WTC11 (cell line): ENCODE data around the gene SYCP2. TPM values are rescaled to one million over a fixed set of nuclear protein-coding genes. Genes with fewer than 3 reads are reported as not detected.

Source experiments
- ATAC-seq: fragments of 200-7000 bp; cut with Tn5 transposase; 2 replicates; pipeline ENCODE4 v1.10.0; 2021; ENCODE audit warnings: mild to moderate bottlenecking, moderate library complexity
- CTCF ChIA-PET: fragments of 300-600 bp; sonication (Branson Sonifier 250); formaldehyde crosslinking; loops from one replicate; lab custom pipeline; 2021; ENCODE audit warnings: antibody characterized with exemption; lab: Charles Lee
- POLR2A ChIA-PET: fragments of 350-600 bp; sonication (Branson Sonifier 250); formaldehyde crosslinking; loops from one replicate; lab custom pipeline; 2021; ENCODE audit warnings: antibody characterized with exemption; lab: Charles Lee
- DNase-seq: peaks from one replicate; pipeline ENCODE4 v3.0.0; 2021; ENCODE audit warnings: low spot score
- H3K27ac Mint-ChIP-seq: 2 replicates; pipeline ENCODE4 v1.8.0; 2021; ENCODE audit warnings: mixed read lengths
- H3K27me3 Mint-ChIP-seq: 2 replicates; pipeline ENCODE4 v1.8.0; 2021; ENCODE audit warnings: low read depth, mild to moderate bottlenecking, moderate library complexity, mixed read lengths
- H3K36me3 Mint-ChIP-seq: 2 replicates; pipeline ENCODE4 v1.8.0; 2021; ENCODE audit warnings: mixed read lengths
- H3K4me1 Mint-ChIP-seq: 2 replicates; pipeline ENCODE4 v1.8.0; 2022; ENCODE audit warnings: mixed read lengths
- H3K4me3 Mint-ChIP-seq: 2 replicates; pipeline ENCODE4 v1.8.0; 2021; ENCODE audit warnings: mild to moderate bottlenecking, moderate library complexity, mixed read lengths
- H3K9me3 Mint-ChIP-seq: 2 replicates; pipeline ENCODE4 v1.8.0; 2021; ENCODE audit warnings: mixed read lengths
- ARID4B ChIP-seq: sonication (generic); formaldehyde crosslinking; IDR thresholded peaks from 2 replicates; pipeline ENCODE4 v1.8.0; 2023; ENCODE audit warnings: missing genetic modification reagents, mild to moderate bottlenecking, borderline replicate concordance
- JUN ChIP-seq: sonication (generic); formaldehyde crosslinking; IDR thresholded peaks from 2 replicates; pipeline ENCODE4 v1.8.0; 2023; ENCODE audit warnings: mild to moderate bottlenecking, missing genetic modification reagents
- MXD4 ChIP-seq: fragments of 250-450 bp; sonication (Bioruptor Pico); IDR thresholded peaks from 2 replicates; pipeline ENCODE4 v1.8.0; 2021; ENCODE audit warnings: mild to moderate bottlenecking, moderate library complexity, borderline replicate concordance
- MYBL2 ChIP-seq: sonication (generic); formaldehyde crosslinking; IDR thresholded peaks from 2 replicates; pipeline ENCODE4 v1.8.1; 2023; ENCODE audit warnings: mild to moderate bottlenecking, moderate library complexity, missing genetic modification reagents
- NFATC4 ChIP-seq: fragments of 250-450 bp; sonication (Bioruptor Pico); IDR thresholded peaks from 2 replicates; pipeline ENCODE4 v1.9.0; 2021; ENCODE audit warnings: mild to moderate bottlenecking
- NR1H2 ChIP-seq: sonication (generic); formaldehyde crosslinking; IDR thresholded peaks from 2 replicates; pipeline ENCODE4 v1.9.0; 2021; ENCODE audit warnings: mild to moderate bottlenecking, moderate library complexity, missing genetic modification reagents
- PRDM15 ChIP-seq: sonication (generic); formaldehyde crosslinking; IDR thresholded peaks from 2 replicates; pipeline ENCODE4 v1.8.0; 2022; ENCODE audit warnings: missing genetic modification reagents
- SMAD4 ChIP-seq: sonication (generic); formaldehyde crosslinking; IDR thresholded peaks from 2 replicates; pipeline ENCODE4 v1.8.0; 2022; ENCODE audit warnings: mild to moderate bottlenecking, missing genetic modification reagents
- SP1 ChIP-seq: sonication (generic); formaldehyde crosslinking; conservative IDR thresholded peaks from 2 replicates; pipeline ENCODE4 v1.8.1; 2022; ENCODE audit warnings: missing genetic modification reagents
- ZBTB21 ChIP-seq: sonication (generic); formaldehyde crosslinking; IDR thresholded peaks from 2 replicates; pipeline ENCODE4 v1.8.1; 2023; ENCODE audit warnings: mild to moderate bottlenecking, missing genetic modification reagents, borderline replicate concordance
- ZNF219 ChIP-seq: sonication (generic); formaldehyde crosslinking; IDR thresholded peaks from 2 replicates; pipeline ENCODE4 v1.8.0; 2023; ENCODE audit warnings: missing genetic modification reagents, mild to moderate bottlenecking, borderline replicate concordance
- ZNF263 ChIP-seq: sonication (generic); formaldehyde crosslinking; IDR thresholded peaks from 2 replicates; pipeline ENCODE4 v1.8.1; 2022; ENCODE audit warnings: low read depth, mild to moderate bottlenecking, moderate library complexity, missing genetic modification reagents
- total RNA-seq: library from RNA; stranded (reverse); gene quantifications from 3 replicates; pipeline ENCODE4 v1.2.3, GENCODE V29; 2021
- TF ChIP-seq, protein P1 (sequence below): sonication (generic); formaldehyde crosslinking; IDR thresholded peaks from 2 replicates; pipeline ENCODE4 v1.8.0; 2022; ENCODE audit warnings: mild to moderate bottlenecking, missing genetic modification reagents
- TF ChIP-seq, protein P2 (sequence below): fragments of 200-600 bp; IDR thresholded peaks from 2 replicates; pipeline ENCODE4 v1.8.0; 2022; ENCODE audit warnings: antibody characterized with exemption
- TF ChIP-seq, protein P3 (sequence below): fragments of 250-450 bp; sonication (Bioruptor Pico); IDR thresholded peaks from 2 replicates; pipeline ENCODE4 v1.9.0; 2021; ENCODE audit warnings: mild to moderate bottlenecking

The SYCP2 gene
- total RNA-seq, 1 experiment from 2014 or later: 0.31 TPM

- ChIA-PET CTCF (interaction anchor here (1.3 to 3.7 kb wide), 3 partner anchors 10 to 112 kb away, joined by 5 to 37 read pairs (median 12); partner anchors contain the start of gene SYCP2), POLR2A (no interaction called here)
- peaks cover 8% of the 10 kb centered on the region for H3K36me3 Mint-ChIP-seq
- H3K4me1 Mint-ChIP-seq: peaks cover 16% of the 10 kb centered on the region
- no peaks in the 10 kb centered on the region for H3K9me3 Mint-ChIP-seq
- DNase-seq (no peak), ATAC-seq (no peak)
- TF ChIP-seq NFATC4 (CRISPR knock-in tag) (no peak), NR1H2 (CRISPR knock-in tag) (no peak), JUN (no peak), ZNF219 (CRISPR knock-in tag) (no peak), ZNF263 (CRISPR knock-in tag) (no peak), MYBL2 (CRISPR knock-in tag) (no peak), MXD4 (CRISPR knock-in tag) (no peak), ZBTB21 (CRISPR knock-in tag) (no peak), SMAD4 (CRISPR knock-in tag) (no peak), ARID4B (CRISPR knock-in tag) (no peak), PRDM15 (CRISPR knock-in tag) (no peak), SP1 (CRISPR knock-in tag) (no peak)
- TF ChIP-seq, protein P1, sequence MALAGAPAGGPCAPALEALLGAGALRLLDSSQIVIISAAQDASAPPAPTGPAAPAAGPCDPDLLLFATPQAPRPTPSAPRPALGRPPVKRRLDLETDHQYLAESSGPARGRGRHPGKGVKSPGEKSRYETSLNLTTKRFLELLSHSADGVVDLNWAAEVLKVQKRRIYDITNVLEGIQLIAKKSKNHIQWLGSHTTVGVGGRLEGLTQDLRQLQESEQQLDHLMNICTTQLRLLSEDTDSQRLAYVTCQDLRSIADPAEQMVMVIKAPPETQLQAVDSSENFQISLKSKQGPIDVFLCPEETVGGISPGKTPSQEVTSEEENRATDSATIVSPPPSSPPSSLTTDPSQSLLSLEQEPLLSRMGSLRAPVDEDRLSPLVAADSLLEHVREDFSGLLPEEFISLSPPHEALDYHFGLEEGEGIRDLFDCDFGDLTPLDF: no peak
- TF ChIP-seq, protein P2, sequence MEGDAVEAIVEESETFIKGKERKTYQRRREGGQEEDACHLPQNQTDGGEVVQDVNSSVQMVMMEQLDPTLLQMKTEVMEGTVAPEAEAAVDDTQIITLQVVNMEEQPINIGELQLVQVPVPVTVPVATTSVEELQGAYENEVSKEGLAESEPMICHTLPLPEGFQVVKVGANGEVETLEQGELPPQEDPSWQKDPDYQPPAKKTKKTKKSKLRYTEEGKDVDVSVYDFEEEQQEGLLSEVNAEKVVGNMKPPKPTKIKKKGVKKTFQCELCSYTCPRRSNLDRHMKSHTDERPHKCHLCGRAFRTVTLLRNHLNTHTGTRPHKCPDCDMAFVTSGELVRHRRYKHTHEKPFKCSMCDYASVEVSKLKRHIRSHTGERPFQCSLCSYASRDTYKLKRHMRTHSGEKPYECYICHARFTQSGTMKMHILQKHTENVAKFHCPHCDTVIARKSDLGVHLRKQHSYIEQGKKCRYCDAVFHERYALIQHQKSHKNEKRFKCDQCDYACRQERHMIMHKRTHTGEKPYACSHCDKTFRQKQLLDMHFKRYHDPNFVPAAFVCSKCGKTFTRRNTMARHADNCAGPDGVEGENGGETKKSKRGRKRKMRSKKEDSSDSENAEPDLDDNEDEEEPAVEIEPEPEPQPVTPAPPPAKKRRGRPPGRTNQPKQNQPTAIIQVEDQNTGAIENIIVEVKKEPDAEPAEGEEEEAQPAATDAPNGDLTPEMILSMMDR: no peak
- TF ChIP-seq, protein P3, sequence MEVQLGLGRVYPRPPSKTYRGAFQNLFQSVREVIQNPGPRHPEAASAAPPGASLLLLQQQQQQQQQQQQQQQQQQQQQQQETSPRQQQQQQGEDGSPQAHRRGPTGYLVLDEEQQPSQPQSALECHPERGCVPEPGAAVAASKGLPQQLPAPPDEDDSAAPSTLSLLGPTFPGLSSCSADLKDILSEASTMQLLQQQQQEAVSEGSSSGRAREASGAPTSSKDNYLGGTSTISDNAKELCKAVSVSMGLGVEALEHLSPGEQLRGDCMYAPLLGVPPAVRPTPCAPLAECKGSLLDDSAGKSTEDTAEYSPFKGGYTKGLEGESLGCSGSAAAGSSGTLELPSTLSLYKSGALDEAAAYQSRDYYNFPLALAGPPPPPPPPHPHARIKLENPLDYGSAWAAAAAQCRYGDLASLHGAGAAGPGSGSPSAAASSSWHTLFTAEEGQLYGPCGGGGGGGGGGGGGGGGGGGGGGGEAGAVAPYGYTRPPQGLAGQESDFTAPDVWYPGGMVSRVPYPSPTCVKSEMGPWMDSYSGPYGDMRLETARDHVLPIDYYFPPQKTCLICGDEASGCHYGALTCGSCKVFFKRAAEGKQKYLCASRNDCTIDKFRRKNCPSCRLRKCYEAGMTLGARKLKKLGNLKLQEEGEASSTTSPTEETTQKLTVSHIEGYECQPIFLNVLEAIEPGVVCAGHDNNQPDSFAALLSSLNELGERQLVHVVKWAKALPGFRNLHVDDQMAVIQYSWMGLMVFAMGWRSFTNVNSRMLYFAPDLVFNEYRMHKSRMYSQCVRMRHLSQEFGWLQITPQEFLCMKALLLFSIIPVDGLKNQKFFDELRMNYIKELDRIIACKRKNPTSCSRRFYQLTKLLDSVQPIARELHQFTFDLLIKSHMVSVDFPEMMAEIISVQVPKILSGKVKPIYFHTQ (CRISPR knock-in tag): no peak
- peak overlapping the region; percentile 66; the same call in 1 of the 2 replicates for H3K27ac Mint-ChIP-seq
- H3K27me3 Mint-ChIP-seq: peaks cover 3% of the 10 kb centered on the region
- H3K4me3 Mint-ChIP-seq: no peak overlapping the region
Measured at GRCh38 chr20:59944726-59945125, 11.3 kb upstream of the SYCP2 start.
